CD4-positive, alpha-beta T cell treated with Interferon alpha-2 for 1 hour (primary cell): Measurements from ENCODE around the gene LAG3.

Experiments used
- DNase-seq, 2 donors: peaks; one replicate each; pipeline ENCODE4 v3.0.0-alpha.2; 2020 to 2022

LAG3 gene

DNA sequence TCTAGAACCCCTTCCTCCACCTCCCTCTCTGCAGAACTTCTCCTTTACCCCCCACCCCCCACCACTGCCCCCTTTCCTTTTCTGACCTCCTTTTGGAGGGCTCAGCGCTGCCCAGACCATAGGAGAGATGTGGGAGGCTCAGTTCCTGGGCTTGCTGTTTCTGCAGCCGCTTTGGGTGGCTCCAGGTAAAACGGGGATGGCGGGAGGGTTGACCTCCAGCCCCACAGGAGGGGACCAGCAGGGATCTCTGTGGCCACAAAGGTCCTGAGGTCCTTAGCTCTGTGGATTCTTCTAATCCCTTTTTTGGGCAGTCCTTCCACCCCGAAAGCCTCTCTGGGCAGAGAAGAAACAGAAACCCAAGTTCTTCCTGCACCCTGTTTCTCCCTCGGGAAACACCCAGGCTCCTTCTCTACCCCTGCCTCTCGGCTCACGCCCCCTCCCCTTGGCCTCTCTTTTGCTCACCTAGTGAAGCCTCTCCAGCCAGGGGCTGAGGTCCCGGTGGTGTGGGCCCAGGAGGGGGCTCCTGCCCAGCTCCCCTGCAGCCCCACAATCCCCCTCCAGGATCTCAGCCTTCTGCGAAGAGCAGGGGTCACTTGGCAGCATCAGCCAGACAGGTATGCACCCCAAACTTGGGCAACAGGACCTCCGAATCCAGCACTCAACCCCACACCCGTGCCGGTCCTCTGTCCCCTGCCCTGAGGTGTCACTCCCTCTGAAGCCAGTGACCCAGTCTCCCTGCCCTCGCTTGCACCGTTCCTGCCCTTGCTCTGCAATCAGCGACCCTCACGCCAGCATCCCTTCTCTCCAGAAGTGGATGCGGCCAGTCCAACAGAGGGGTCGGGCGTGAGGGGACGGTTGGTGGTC lies 638 bp downstream of the LAG3 start:
- DNase-seq, result no peak

DNA sequence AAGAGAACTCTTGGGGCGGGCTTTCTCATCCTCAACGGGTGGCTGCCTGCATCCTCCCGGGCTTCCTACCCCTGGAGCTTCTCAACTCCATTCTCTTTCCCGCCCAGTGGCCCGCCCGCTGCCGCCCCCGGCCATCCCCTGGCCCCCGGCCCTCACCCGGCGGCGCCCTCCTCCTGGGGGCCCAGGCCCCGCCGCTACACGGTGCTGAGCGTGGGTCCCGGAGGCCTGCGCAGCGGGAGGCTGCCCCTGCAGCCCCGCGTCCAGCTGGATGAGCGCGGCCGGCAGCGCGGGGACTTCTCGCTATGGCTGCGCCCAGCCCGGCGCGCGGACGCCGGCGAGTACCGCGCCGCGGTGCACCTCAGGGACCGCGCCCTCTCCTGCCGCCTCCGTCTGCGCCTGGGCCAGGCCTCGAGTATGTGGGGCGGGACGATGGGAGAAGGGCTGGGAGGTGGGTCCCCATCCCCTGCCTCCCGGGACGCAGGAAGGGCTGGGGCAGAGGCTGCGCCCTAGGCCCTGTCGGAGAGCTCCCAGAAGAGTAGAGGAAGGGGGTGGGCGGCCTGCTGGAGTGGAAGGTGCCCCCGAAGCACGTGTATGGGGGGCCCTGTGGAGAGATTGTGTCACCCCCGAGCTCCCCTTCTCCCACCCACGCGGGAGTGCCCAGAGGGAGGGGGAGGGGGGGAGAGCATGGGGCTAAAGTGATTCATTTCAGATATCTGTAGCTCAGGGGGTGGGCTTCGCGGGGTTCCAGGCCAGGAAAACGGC lies 1.5 kb downstream of the LAG3 start:
- DNase-seq, result peak in 1 of 2 donors; percentile 34

DNA sequence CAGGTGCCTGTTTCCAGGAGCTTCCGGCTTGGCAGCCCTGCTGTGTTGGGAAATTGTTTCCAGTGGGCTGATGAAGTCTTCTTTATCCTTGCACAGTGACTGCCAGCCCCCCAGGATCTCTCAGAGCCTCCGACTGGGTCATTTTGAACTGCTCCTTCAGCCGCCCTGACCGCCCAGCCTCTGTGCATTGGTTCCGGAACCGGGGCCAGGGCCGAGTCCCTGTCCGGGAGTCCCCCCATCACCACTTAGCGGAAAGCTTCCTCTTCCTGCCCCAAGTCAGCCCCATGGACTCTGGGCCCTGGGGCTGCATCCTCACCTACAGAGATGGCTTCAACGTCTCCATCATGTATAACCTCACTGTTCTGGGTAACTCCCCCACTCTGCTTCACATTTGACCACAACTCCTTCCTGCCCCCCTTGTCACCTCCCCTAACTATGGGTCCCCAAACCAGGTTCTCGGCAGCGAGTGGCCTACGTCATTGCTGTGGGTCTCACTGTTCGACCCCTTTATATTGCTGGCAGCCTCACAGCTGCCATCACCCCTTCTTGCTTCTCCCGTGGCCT lies 2.3 kb downstream of the LAG3 start:
- DNase-seq, result peak; percentile 80 to 89

DNA sequence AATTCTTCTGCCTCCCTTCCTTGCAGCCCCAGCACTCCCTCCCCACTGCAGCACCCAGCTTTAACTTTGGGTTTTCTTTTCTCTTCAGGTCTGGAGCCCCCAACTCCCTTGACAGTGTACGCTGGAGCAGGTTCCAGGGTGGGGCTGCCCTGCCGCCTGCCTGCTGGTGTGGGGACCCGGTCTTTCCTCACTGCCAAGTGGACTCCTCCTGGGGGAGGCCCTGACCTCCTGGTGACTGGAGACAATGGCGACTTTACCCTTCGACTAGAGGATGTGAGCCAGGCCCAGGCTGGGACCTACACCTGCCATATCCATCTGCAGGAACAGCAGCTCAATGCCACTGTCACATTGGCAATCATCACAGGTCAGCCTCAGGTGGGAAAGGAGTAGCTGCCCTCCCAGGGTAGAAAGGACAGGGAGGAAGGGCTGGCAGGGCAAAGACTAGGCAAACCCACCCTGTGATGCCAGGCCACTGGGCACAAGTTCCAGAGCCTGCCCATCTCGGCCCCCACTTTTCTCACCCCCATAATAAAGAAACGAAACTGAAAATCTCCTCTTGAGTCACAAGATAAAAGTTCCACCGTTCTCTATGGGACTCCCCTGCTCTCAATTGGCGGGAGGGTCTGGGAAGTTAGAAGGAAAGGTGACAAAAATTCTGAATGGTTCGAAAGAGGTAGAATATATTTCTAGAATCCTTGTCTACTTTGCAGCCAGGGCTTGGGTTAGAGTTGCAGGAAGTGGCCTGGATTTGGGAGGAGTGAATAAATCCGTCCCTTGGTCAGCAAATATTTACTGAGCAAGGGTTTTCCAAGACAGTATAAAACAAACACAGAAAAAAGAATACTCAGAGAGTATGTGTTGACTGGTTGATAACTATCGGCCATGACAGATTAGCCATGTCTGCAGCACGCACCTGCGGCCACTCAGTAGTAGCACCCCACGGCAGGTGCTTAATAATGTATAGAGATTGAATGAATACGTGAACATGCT lies 3.2 kb downstream of the LAG3 start:
- peak in 1 of 2 donors; percentile 64 for DNase-seq

DNA sequence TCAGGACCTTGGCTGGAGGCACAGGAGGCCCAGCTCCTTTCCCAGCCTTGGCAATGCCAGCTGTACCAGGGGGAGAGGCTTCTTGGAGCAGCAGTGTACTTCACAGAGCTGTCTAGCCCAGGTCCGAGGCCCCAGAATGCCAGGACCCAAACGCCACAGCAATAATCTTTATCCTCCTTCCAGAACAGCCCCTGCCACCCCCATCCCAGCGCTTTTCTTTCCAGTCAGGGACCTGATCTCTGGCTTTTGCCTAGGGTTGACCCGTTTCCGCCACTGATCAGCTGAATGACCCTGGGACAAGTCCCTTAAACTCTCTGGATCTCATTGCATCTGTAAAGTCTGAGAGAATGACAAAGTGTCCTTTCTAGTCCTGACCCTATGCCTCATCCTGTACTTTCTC lies 5.1 kb downstream of the LAG3 start:
- no peak for DNase-seq

DNA sequence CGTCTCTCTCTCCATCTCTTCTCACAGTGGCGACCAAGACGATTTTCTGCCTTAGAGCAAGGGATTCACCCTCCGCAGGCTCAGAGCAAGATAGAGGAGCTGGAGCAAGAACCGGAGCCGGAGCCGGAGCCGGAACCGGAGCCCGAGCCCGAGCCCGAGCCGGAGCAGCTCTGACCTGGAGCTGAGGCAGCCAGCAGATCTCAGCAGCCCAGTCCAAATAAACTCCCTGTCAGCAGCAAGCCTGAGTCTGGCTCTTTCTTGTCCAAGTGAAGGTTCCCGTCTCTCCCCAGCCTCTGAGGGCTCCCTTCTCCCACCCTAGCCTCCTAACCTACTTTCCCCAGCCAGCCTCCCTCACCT lies 5.9 kb downstream of the LAG3 start:
- DNase-seq, result no peak

DNA sequence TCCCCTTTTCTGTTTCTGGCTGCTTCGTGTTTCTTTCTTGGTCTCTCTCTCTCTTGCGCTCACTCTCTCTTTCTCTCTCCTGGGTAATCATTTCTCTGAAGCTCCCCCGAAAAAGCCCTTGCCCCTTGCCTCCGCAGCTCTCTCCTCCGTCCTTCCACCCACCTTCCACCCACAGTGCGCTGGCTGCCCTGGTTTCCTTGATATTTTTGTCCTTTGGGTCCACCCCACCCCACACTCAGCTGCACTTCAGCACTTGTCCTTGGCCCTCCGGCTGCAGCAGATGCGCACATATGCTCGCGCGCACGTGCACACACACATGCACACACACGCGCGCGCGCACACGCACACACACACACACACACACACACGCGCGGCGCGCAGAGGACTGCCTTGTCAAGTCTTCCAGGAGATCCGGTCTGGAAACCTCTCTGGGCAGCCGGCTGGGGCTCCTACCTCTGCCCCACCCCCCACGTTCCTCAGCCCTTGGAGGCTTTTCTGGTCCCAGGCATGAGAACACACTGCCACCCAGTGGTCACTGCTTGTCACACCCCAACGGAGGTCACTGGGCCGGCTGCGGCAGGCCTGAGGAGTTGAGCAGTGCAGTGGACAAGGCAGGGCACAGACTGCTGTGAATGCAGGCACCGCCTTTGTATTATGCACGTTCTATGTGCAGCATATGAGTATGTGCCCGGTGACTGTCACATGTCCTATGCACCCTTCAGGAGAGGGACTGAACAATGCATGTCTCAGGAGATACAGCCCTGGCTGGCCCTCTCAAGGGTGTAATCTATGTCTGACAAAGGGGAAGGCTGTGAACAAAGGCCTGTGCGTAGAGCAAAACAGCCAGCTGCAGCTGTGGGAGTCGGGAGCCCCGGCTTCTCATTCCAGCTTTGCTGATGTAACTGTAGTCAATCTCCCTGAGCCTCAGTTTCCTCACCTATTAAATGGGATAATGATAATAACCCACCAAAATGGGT lies 6.5 kb downstream of the LAG3 start:
- DNase-seq, result peak; percentile 87 to 91

DNA sequence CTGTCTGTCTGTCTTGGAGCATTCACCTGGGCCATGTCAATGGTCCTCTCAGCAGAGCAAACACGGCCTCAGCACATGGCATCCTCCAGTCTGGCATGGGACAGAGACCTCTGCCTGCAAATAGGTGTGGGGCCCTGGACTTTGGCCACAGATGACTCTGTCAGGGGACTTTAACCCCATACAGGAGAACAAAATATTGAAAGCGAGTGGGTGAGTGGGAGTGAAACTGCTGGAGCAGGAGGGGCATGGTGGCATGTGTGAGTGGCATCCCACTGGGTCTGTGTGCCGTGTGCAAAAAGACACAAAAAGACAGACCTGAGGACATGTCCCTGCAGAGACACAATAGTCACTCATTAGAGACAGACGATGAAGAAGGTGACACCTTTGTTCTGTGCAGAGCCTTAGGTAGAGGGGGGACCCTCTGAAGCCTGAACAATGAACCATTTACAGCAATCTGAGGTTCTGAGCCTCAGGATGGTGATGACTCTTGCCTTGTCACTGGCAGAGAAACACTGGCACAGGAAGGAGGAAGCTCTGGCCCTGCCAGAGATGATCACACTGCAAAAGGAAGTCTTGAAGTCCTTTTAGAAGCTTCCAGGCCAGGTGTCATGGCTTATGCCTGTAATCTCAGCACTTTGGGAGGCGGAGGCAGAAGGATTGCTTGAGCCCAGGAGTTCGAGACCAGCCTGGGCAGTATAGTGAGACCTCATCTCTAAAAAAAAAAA lies 7.5 kb downstream of the LAG3 start:
- no peak for DNase-seq

DNA sequence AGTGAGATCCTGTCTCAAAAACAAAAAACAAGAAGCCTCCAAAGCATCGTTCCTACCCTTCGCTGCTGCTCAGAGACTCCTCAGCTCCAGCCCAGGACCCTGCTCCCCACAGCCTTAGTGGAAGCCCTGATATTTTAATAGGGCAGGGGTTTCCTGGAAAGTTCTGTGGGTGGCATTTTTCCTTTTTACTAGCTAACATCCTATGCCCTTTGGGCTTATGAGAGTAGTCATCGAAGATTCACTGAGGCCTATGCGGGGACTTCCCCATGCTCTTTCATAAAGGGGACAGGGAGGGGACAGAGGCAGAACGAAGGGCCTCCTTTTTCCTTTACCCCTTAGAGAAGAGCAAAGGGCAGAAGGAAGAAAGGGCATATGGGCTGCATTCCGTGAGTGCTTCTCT lies 8.3 kb downstream of the LAG3 start:
- DNase-seq, result no peak

DNA sequence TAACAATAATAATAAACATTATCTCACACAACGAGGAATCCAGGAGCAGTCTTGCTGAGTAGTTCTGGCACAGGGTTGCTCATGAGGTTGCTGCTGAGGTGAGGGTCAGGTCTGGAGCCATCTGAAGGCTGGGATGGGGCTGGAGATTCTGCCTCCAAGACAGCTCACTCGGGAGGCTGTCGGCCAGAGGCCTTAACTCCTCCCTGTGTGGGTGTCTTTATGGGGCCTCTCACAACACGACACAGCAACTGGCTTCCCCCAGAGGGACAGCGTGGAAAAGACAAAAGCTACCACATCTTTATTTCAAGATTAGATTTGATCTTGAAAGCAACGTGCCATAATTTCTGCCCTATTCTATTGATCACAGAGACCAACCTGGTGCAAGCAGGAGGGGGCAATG lies 9.8 kb downstream of the LAG3 start:
- no peak for DNase-seq

DNA sequence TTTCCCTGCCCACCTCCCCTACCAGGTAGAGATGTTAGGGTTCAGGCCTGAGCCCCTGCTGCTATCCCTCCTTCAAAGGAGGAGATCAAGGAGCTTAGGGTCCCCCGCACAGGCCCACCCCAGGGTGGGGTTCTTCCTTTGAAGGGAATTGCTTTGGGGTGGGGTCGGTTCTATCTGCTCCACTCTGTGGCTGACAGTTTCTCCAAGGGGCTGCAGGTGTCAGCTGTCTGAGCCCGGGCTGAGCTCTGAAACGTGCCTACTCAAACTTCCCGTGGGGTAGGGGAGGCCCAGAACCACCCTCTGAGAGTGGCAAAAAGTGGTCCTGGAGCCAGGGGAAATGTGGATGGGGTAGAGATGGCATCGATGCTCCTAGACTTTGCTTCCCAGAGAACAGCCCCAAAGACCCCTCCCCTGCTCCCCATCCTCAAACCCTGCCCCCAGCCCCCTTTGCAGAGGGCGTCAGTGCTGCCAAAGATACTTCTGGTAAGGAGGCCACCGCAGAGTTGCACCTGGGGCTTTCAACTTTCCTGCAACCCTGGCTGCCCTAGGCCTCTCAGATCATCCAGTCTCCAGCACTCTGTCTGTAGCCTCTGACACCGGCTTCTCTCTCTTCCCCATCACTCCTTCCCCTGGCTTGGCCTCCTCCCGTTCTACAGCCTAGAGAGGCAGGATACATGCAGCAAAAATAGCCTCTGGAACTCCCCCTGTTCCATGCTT lies 10.7 kb downstream of the LAG3 start:
- no peak for DNase-seq

DNA sequence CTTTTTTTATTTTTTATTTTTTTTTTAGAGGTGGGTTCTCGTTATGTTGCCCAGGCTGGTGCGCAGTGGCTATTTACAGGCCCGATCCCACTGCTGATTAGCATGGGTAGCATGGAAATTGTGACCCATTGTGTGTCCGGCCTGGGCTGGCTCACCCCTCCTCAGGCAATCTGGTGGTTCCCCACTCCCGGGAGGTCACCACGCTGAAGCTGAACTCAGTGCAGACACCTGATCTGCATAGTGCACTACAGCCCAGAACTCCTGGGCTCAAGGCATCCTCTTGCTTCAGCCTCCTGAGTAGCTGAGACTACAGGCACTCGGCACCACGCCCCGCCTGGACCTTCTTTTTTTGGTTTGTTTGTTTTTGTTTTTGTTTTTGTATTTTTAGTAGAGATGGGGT lies 11.5 kb downstream of the LAG3 start:
- no peak for DNase-seq

DNA sequence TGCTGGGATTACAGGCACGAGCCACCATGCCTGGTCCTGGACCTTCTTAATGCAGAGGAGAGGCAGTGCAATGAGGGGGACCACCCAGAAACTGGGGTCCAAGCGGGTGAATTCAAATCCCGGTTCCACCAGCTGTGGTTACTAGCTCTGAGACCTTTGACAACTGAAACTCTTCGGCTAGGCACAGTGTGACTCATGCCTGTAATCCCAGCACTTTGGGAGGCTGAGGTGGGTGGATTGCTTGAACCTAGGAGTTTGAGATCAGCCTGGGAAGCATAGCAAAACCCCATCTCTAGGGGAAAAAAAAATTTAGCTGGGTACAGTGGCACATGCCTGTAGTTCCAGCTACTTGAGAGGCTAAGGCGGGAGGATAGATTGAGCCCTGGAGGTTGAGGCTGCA lies 12.0 kb downstream of the LAG3 start:
- DNase-seq, result no peak

DNA sequence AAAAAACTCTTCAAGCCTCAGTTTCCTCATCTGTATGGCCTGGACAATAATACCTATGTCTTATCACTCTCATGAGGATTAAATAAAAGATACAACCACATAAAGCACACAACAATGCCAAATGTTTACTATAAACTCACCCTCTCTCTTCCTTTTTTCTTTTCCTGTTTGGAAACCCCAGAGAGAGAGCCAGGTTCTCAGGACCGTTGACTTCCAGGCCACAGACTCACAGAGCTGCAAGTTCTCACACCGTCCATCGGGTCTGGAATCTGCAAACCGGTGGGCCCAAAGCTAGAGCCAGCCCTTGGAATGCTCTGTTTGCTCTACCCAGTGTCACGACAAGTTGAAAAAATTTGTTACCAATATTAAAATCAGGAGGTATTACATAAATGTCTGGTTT lies 12.4 kb downstream of the LAG3 start:
- DNase-seq, result no peak

DNA sequence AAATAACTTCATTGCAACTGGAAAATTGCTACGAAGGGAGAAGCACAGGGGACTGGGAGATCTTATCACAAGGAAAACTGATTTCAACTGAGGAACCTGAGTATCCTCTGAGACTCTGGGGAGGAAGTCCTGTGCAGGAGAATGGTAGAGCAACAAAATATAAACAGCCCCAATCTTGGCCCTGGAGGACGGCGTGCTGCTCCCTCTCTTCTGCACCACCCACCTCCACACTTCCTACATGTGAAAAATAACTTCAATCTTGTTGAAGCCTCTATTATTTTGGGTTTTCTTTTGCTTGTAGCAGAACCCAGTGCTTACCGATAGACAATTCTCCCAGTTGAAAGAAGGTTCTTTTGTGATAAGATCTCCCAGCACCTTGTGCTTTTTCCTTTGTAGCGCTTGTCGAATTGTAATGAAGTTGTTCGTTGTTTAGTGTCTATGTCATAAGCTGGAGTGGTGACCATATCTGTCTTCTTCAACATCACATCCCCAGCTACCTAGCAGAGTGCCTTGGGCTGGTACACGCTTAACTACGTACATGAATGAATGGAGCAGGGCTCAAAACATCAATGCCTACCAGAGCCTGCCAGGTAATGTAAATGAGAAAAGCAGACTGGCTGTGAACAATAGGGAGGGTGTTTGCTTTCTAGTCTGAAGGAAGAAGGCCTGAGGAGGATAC lies 14.2 kb downstream of the LAG3 start:
- DNase-seq, result peak in 1 of 2 donors; percentile 43

DNA sequence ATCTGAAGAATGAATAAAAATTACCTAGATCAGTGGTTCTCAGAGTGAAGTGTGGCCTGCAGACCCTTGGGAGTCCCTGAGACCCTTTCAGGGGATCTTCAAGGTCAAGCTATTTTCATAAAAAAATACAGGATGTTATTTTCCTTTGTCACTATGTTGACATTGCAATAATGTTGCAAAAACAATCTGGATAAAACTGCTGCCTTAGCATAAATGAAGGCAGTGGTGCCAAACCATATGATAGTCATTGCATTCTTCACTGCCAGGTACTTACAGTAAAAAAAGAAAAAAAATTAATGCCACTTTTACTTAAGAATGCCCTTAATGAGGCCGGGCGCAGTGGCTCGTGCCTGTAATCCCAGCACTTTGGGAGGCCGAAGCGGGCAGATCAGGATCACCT lies 15.0 kb downstream of the LAG3 start:
- no peak for DNase-seq

DNA sequence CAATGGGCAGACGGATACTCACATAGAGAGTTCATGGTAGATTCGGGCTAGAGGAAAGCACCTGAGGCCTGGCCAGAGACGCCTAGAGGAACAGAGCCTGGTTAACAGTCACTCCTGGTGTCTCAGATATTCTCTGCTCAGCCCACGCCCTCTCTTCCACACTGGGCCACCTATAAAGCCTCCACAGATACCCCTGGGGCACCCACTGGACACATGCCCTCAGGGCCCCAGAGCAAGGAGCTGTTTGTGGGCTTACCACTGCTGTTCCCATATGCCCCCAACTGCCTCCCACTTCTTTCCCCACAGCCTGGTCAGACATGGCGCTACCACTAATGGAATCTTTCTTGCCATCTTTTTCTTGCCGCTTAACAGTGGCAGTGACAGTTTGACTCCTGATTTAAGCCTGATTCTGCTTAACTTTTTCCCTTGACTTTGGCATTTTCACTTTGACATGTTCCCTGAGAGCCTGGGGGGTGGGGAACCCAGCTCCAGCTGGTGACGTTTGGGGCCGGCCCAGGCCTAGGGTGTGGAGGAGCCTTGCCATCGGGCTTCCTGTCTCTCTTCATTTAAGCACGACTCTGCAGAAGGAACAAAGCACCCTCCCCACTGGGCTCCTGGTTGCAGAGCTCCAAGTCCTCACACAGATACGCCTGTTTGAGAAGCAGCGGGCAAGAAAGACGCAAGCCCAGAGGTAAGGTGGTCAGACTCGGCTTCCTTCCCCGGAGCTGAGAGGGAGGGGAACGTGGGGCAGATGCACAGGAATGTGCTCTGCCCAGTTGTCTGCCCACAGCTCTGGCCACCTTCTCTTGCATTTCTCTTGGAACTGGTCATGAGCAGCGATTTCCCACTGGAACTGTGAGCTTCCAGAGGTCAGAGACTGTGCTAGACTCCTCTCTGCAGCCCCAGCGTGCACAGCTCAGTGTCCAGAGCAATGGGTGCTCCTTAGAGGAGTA lies 16.9 kb downstream of the LAG3 start, which contains the start of gene CD4:
Gene CD4, plus strand, starts transcription at position 557 of the 953 bp plus-strand sequence. CDS start 10,611 bp downstream, outside the sequence.
- DNase-seq, result peak; percentile 65 to 79
